Kidney (tissue), 14 donors: ENCODE measurements around the gene PLCB1. TPM values are rescaled to one million over a fixed set of nuclear protein-coding genes. Genes with fewer than 3 reads are reported as not detected.

Experiments used
- DNase-seq, 5 donors: peaks; one replicate each; pipeline ENCODE4 v3.0.0-alpha.2; 2013 to 2020
- FAIRE-seq: peaks from 2 replicates; lab custom pipeline; 2012; peaks lifted over from hg19 to GRCh38; lab: Jason Lieb, UNC
- H3K27ac ChIP-seq, 2 donors: one replicate each; pipeline ENCODE4 v1.7.0; 2013; ENCODE audit warnings: low read depth in 2 of 2, low read length in 2 of 2, inconsistent platforms in 1 of 2
- H3K27me3 ChIP-seq: one replicate; pipeline ENCODE4 v1.7.1; 2013; ENCODE audit warnings: low read length, inconsistent platforms; ENCODE audit not compliant: control insufficient read depth, insufficient read depth
- H3K36me3 ChIP-seq, 3 donors: one replicate each; pipeline versions ENCODE4 v1.7.0 to v1.7.1; 2013; ENCODE audit warnings: low read length in 3 of 3, control low read depth in 1 of 3, inconsistent platforms in 1 of 3; ENCODE audit not compliant: insufficient read depth in 3 of 3, control insufficient read depth in 2 of 3
- H3K4me1 ChIP-seq, 3 donors: one replicate each; pipeline versions ENCODE4 v1.7.0 to v1.7.1; 2013; ENCODE audit warnings: low read length in 3 of 3, inconsistent platforms in 1 of 3, low read depth in 1 of 3; ENCODE audit not compliant: control insufficient read depth in 2 of 3, insufficient read depth in 2 of 3
- H3K4me3 ChIP-seq, 3 donors: one replicate each; pipeline versions ENCODE4 v1.7.0 to v1.8.1; 2013; ENCODE audit warnings: low read length in 3 of 3, control low read depth in 1 of 3, inconsistent platforms in 1 of 3
- H3K9ac ChIP-seq, 3 donors: one replicate each; pipeline versions ENCODE4 v1.7.0 to v1.7.1; 2013; ENCODE audit warnings: low read length in 3 of 3, control low read depth in 1 of 3, inconsistent platforms in 1 of 3
- H3K9me3 ChIP-seq, 3 donors: one replicate each; pipeline versions ENCODE4 v1.7.0 to v1.7.1; 2013; ENCODE audit warnings: low read length in 3 of 3, control low read depth in 1 of 3, inconsistent platforms in 1 of 3; ENCODE audit not compliant: control insufficient read depth in 2 of 3, insufficient read depth in 1 of 3
- CTCF ChIP-seq: IDR thresholded peaks from 3 replicates; pipeline ENCODE4 v1.5.1; 2012; ENCODE audit warnings: mild to moderate bottlenecking, moderate library complexity, borderline replicate concordance; ENCODE audit not compliant: insufficient read depth; ENCODE audit errors: extremely low read depth
- intact Hi-C: fragments of 100-400 bp; cut with DNase I; formaldehyde crosslinking; loops from one replicate; pipeline ENCODE4 v1.11.1; 2022
- polyA plus RNA-seq: library from polyadenylated mRNA; stranded (reverse); fragments of 350-450 nt; fragmentation: Illumina TruSeq; extraction: RNeasy Lipid Tissue Mini Kit (QIAGEN cat#74804); gene quantifications from one replicate; pipeline ENCODE4 v1.2.3, GENCODE V29; 2014; ENCODE audit warnings: low read depth, low replicate concordance; ENCODE audit not compliant: insufficient read depth
- total RNA-seq: library from RNA; stranded (reverse); fragmentation: NEBNext Ultra II Directional; extraction: Animal tissue kit (Norgen Biotek cat#: 25700); gene quantifications from one replicate; pipeline ENCODE4 v1.2.1, GENCODE V29; 2021
- donor health status: control.
- donor health status: control.
- donor health status: control.
- donor health status: control.
- donor health status: control.
- donor health status: DM: yes; HTN: yes; CAD: no.
- donor health status: Normal renal cell carcinoma (clear cell type).

PLCB1 gene
- total and polyA plus RNA-seq, 2 donors from 2014 or later = 9.4 to 107 TPM

GRCh38 chr20:8369311-8369710, 237.2 kb downstream of the PLCB1 start:
- intact Hi-C loops = no loop called here
- TF ChIP-seq CTCF = no peak

GRCh38 chr20:8370774-8371173, 238.7 kb downstream of the PLCB1 start:
- intact Hi-C loops = no loop called here

More at GRCh38 chr20:8369311-8369710, 237.2 kb downstream of the PLCB1 start:
- DNase-seq = no peak
- H3K9ac ChIP-seq = no peak overlapping the region
- no peaks in the 10 kb centered on the region for H3K9me3 ChIP-seq
- no peaks in the 10 kb centered on the region for H3K36me3 ChIP-seq
- no peak overlapping the region for H3K4me3 ChIP-seq
- no peaks in the 10 kb centered on the region for H3K27me3 ChIP-seq
- FAIRE-seq = no peak
- no peak overlapping the region for H3K27ac ChIP-seq
- H3K4me1 ChIP-seq = no peaks in the 10 kb centered on the region

GRCh38 chr20:8372824-8373380, 240.8 kb downstream of the PLCB1 start:
- TF ChIP-seq CTCF = no peak
- no peak for DNase-seq
- Histone ChIP-seq H3K27ac (no peak overlapping the region), H3K27me3 (no peaks in the 10 kb centered on the region), H3K4me1 (no peaks in the 10 kb centered on the region), H3K9ac (no peak overlapping the region), H3K36me3 (no peaks in the 10 kb centered on the region), H3K4me3 (no peak overlapping the region), H3K9me3 (no peaks in the 10 kb centered on the region)
- no peak for FAIRE-seq
- intact Hi-C loops = no loop called here

More at GRCh38 chr20:8370774-8371173, 238.7 kb downstream of the PLCB1 start:
- no peak for TF ChIP-seq CTCF
- no peaks in the 10 kb centered on the region for H3K27me3 ChIP-seq
- no peak overlapping the region for H3K4me3 ChIP-seq
- H3K36me3 ChIP-seq = no peaks in the 10 kb centered on the region
- FAIRE-seq = no peak
- DNase-seq = no peak
- no peaks in the 10 kb centered on the region for H3K9me3 ChIP-seq
- H3K4me1 ChIP-seq = no peaks in the 10 kb centered on the region
- H3K27ac ChIP-seq = no peak overlapping the region
- no peak overlapping the region for H3K9ac ChIP-seq

GRCh38 chr20:8373579-8373978, 241.5 kb downstream of the PLCB1 start:
- FAIRE-seq (no peak), DNase-seq (no peak)
- intact Hi-C loops = no loop called here
- Histone ChIP-seq H3K9ac (no peak overlapping the region), H3K27ac (no peak overlapping the region), H3K4me3 (no peak overlapping the region), H3K27me3 (no peaks in the 10 kb centered on the region), H3K36me3 (no peaks in the 10 kb centered on the region), H3K4me1 (no peaks in the 10 kb centered on the region), H3K9me3 (no peaks in the 10 kb centered on the region)
- TF ChIP-seq CTCF = no peak
